Activated CD8-positive, alpha-beta memory T cell treated with anti-CD3 and anti-CD28 coated beads, Interleukin-2, amount 50 U/mL, for 24 hours (primary cell): ENCODE measurements around the gene FAM151B.
"Not testable (repeated sequence)": the region's sequence is repeated elsewhere in the genome, so short reads cannot be mapped to it uniquely, and the experiment has no call there.

Experiments used
- DNase-seq: peaks from one replicate; pipeline ENCODE4 v3.0.0-alpha.2; 2020; ENCODE audit errors: extremely low read depth

FAM151B gene

GRCh38 chr5:80503641-80504040 lies 15.7 kb downstream of the FAM151B start:
- no peak for DNase-seq

- no peak for DNase-seq
Observed at GRCh38 chr5:80504833-80505232, 16.9 kb downstream of the FAM151B start.

GRCh38 chr5:80507663-80508062 lies 19.8 kb downstream of the FAM151B start:
- no peak for DNase-seq

- no peak for DNase-seq
Observed at GRCh38 chr5:80508844-80509243, 20.9 kb downstream of the FAM151B start.

GRCh38 chr5:80509362-80509761 lies 21.5 kb downstream of the FAM151B start:
- DNase-seq = no peak

- DNase-seq = no peak
Observed at GRCh38 chr5:80516826-80517225, 28.9 kb downstream of the FAM151B start.

GRCh38 chr5:80540691-80541090 lies 52.8 kb downstream of the FAM151B start:
- DNase-seq = no peak

- DNase-seq = no peak
Observed at GRCh38 chr5:80541392-80541791, 53.5 kb downstream of the FAM151B start.

- no peak for DNase-seq
Observed at GRCh38 chr5:80554646-80555045, 66.7 kb downstream of the FAM151B start.

- no peak for DNase-seq
Observed at GRCh38 chr5:80555099-80555498, 67.2 kb downstream of the FAM151B start.

- DNase-seq = no peak
Observed at GRCh38 chr5:80559244-80559643, 71.3 kb downstream of the FAM151B start.

- no peak for DNase-seq
Observed at GRCh38 chr5:80565330-80565729, 77.4 kb downstream of the FAM151B start.

GRCh38 chr5:80566711-80567259 lies 78.9 kb downstream of the FAM151B start:
- no peak for DNase-seq

- DNase-seq = no peak
Observed at GRCh38 chr5:80568251-80568650, 80.4 kb downstream of the FAM151B start.

- no peak for DNase-seq
Observed at GRCh38 chr5:80569086-80569960, 81.4 kb downstream of the FAM151B start.

GRCh38 chr5:80569961-80570786 lies 82.3 kb downstream of the FAM151B start, which contains the start of gene ANKRD34B:
ANKRD34B (minus strand) TSS chr5:80570280; CDS start chr5:80560019, 10,261 bp downstream.
- no peak for DNase-seq

- DNase-seq = no peak
Observed at GRCh38 chr5:80573062-80573461, 85.2 kb downstream of the FAM151B start.

GRCh38 chr5:80576383-80576782 lies 88.5 kb downstream of the FAM151B start:
- no peak for DNase-seq

- no peak for DNase-seq
Observed at GRCh38 chr5:80577707-80578106, 89.8 kb downstream of the FAM151B start.

GRCh38 chr5:80579050-80579449 lies 91.2 kb downstream of the FAM151B start:
- no peak for DNase-seq

GRCh38 chr5:80580291-80580690 lies 92.4 kb downstream of the FAM151B start:
- DNase-seq = not testable (repeated sequence)

GRCh38 chr5:80584770-80585169 lies 96.9 kb downstream of the FAM151B start:
- no peak for DNase-seq
